H1 (cell line): ENCODE measurements around the gene RASA1.

ENCODE experiments used
- JUND ChIP-seq: IDR thresholded peaks from 2 replicates; pipeline ENCODE4 v1.6.1; 2011; ENCODE audit warnings: mild to moderate bottlenecking, improper control_type of control experiment, low read length
- TF ChIP-seq, protein P1 (sequence below), 3 experiments: IDR thresholded peaks; 1 replicate in 2 of 3; 2 replicates in 1 of 3; pipeline versions ENCODE4 v1.5.1 to v1.6.1; 2011; ENCODE audit warnings: low read length in 3 of 3, mild to moderate bottlenecking in 3 of 3, inconsistent platforms in 2 of 3, low read depth in 1 of 3, moderate library complexity in 1 of 3; ENCODE audit not compliant: insufficient read depth in 1 of 3; ENCODE audit errors: control extremely low read depth in 1 of 3

DNA sequence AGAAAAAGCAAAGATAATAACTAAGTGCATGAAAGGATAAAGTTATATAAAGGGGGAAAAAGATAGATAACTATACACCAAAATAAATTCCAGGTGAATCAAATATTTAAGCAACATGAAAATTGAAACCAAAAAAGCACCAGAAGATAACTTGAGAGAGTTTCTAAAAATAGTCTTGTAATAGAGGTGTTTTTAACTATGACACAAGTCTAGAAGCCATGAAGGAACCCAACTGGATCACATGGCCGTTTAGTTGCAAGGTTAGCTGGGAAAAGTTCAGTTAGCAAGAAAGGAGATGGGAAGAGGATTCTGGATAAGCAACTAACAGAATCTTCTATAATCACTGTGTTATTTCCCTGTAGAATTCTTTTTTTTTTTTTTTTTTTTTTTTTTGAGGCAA lies 9.2 kb upstream of the RASA1 start:
- TF ChIP-seq, protein P1, sequence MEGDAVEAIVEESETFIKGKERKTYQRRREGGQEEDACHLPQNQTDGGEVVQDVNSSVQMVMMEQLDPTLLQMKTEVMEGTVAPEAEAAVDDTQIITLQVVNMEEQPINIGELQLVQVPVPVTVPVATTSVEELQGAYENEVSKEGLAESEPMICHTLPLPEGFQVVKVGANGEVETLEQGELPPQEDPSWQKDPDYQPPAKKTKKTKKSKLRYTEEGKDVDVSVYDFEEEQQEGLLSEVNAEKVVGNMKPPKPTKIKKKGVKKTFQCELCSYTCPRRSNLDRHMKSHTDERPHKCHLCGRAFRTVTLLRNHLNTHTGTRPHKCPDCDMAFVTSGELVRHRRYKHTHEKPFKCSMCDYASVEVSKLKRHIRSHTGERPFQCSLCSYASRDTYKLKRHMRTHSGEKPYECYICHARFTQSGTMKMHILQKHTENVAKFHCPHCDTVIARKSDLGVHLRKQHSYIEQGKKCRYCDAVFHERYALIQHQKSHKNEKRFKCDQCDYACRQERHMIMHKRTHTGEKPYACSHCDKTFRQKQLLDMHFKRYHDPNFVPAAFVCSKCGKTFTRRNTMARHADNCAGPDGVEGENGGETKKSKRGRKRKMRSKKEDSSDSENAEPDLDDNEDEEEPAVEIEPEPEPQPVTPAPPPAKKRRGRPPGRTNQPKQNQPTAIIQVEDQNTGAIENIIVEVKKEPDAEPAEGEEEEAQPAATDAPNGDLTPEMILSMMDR (IDR thresholded peaks at IDR 0.05; ENCODE audit: control extremely low read depth in 1 of 3, insufficient read depth in 1 of 3, low read depth in 1 of 3, low read length in 3 of 3) = no peak
- no peak for TF ChIP-seq JUND
